HG03039 (cell line): ENCODE measurements around the gene RAB4B.
"Not testable (repeated sequence)": the region's sequence is repeated elsewhere in the genome, so short reads cannot be mapped to it uniquely, and the experiment has no call there.

Experiments used
- ATAC-seq: cut with Tn5 transposase; IDR thresholded peaks from one replicate; pipeline ENCODE4 v1.9.1; 2021; ENCODE audit warnings: mild to moderate bottlenecking, moderate library complexity; ENCODE audit not compliant: unreplicated experiment

The RAB4B gene

DNA sequence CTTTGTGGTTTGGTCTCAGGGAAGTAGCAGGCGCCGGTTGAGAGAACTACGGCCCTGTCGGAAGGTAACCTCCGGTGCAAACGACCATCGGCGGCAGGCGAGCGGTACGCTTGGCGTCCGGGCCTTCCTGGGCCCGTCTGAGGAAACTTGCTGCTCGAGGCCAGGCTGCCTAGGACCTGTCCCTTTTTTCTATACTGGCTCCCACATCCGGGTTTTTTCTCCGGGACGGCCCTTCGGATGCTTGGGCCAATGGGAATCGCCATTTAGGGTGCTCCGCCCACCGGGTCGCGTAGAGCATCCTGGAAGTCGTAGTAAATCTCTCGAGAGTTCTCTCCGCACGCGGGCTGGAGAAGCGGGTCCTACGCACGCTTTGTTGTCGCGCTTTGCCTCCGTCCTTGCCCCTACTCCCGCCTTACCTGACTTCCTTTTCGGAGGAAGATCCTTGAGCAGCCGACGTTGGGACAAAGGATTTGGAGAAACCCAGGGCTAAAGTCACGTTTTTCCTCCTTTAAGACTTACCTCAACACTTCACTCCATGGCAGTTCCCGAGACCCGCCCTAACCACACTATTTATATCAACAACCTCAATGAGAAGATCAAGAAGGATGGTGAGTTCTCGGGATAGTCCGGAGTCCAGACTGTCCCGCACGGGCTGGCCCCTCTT is 27.0 kb upstream of the RAB4B start, which contains the start of gene SNRPA:
TSS of gene SNRPA (plus strand) at position 330 of the 664 bp plus-strand sequence. CDS start at position 536, 206 bp downstream.
- ATAC-seq: peak; percentile 49

DNA sequence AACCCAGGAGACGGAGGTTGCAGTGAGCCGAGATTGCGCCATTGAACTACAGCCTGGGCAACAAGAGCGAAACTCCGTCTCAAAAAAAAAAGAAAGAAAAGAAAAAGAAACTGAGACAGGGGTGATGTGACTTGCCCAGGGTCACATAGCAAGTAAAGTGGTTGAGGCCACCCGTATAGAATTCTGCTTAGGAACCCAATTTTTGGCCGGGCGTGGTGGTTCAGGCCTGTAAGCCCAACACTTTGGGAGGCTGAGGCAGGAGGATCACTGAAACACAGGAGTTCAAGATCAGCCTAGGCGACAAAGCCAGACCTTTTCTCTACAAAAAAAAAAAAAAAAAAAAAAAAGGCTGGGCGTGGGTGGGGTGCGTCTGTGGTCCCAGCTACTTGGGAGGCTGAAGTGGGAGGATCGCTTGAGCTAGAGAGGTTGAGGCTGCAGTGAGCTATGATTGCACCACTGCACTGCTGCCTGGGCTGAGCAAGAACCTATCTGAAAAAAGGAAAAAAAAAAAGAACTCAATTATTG is 25.7 kb upstream of the RAB4B start:
- ATAC-seq: no peak

DNA sequence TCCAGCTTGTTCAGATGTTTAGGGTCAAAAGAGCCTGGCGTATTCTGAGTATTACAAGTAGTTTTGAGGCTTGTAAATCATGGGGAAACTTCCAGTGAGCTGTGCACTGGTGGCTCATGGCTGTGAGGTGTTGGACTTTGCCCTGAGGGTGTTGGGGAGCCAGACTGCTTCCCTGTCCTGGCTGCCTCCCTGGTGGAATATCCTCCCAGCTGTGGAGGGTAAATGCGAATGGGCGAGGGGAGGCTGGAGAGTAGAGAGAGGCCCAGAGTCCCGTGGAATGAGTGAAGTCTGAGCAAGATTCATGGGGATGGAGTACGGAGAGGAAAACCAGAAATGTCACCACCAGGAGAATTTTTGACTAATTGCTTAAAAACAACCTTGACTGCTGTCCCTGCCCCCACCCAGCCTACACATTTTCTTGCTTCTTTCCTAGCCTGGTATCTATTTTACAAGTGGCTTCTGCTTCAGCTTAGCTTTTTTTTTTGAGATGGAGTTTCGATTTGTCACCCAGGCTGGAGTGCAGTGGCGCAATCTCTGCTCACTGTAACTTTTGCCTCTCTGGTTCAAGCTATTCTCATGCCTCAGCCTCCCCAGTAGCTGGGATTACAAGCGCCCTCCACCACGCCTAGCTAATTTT is 23.3 kb upstream of the RAB4B start:
- no peak for ATAC-seq

- no peak for ATAC-seq
These were observed 22.8 kb upstream of the RAB4B start for GRCh38 chr19:40755248-40755624.

DNA sequence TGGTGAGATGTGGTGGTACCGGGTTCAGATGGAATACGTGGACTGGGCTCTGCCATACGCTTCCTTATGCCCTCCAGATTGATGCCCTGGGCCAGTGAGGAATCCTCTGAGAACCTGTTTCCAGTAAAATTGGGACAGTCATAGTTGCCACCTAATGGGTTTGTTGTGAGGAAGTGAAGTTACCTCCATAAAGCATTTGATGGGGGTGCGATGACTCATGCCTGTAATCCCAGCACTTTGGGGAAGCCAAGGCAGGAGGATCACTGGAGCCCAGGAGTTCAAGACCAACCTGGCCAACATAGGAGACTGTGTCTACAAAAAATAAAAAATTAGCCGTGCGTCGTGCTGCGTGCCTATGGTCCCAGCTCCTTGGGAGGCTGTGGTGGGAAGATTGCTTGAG is 22.3 kb upstream of the RAB4B start:
- ATAC-seq: no peak

DNA sequence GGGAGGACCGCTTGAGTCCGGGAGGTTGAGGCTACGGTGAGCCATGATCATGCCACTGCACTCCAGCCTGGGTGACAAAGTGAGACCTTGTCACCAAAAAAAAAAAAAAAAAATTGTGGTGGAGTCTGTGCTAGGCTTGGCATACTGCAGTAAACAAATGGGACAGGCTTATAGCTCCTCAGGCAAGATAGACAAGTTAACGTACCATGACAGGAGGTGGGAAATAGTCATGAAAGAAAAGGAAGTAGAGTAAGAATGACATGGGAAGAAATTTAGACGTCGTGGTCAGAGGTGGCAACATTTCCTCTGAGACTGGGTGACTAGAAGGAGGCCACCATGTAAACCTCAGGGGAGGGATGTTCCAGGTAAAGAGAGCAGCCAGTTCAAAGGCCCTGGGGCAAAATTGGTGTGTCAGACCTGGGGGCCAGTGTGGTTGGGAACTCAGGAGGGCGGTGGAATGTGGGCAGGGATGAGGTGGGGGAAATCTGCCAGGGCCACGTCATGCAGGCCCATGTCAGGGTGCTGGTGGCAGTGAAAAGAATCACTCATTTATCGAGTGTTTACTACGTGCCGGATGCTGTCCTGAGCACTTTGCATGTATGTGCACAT is 21.4 kb upstream of the RAB4B start:
- ATAC-seq: no peak

- ATAC-seq: no peak
These were observed 19.6 kb upstream of the RAB4B start for GRCh38 chr19:40758491-40758890.

DNA sequence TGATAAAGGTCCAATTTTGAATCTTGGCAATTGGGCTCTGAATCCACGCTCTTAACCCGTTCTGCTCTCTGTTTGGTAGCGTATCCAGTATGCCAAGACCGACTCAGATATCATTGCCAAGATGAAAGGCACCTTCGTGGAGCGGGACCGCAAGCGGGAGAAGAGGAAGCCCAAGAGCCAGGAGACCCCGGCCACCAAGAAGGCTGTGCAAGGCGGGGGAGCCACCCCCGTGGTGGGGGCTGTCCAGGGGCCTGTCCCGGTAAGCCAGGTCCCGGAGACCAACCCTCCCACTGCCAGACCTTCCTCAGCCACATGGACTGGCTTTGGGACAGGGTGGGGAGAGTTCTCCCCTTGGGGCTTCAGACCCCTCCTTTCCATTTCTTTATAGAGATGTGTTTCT is 18.7 kb upstream of the RAB4B start:
- no peak for ATAC-seq

GRCh38 chr19:40762754-40763470 is 15.1 kb upstream of the RAB4B start:
- ATAC-seq: no peak

DNA sequence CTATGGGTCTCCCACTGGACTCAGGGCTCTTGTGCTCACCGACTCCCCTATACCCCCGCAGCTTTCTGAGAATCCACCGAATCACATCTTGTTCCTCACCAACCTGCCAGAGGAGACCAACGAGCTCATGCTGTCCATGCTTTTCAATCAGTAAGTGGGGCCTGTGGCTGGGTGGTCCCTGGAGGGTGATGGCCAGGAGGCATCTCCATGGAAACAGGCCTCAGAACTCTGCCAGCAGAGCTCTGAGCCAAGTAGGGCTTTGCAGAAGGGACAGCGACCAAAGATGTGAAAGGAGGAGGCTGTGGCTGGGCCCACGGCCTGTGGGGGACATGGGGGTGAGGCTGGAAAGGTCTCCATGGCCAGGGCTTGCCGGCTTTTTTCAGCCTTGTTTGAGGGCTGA is 14.5 kb upstream of the RAB4B start:
- no peak for ATAC-seq

GRCh38 chr19:40763963-40764362 is 14.1 kb upstream of the RAB4B start:
- ATAC-seq: no peak

DNA sequence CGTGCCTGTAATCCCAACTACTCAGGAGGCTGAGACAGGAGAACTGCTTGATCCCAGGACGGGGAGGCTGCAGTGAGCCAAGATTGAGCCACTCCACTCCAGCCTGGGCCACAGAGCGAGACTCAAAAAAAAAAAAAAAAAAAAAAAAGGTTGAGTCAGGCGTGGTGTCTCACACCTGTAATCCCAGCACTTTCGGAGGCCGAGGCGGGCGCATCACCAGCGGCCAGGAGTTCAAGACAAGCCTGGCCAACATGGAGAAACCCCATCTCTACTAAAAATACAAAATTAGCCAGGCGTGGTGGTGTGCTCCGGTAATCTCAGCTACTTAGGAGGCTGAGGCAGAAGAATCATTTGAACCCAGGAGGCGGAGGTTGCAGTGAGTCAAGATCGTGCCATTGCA is 11.7 kb upstream of the RAB4B start:
- not testable (repeated sequence) for ATAC-seq

- no peak for ATAC-seq
These were observed 9.2 kb upstream of the RAB4B start for GRCh38 chr19:40768869-40769268.

DNA sequence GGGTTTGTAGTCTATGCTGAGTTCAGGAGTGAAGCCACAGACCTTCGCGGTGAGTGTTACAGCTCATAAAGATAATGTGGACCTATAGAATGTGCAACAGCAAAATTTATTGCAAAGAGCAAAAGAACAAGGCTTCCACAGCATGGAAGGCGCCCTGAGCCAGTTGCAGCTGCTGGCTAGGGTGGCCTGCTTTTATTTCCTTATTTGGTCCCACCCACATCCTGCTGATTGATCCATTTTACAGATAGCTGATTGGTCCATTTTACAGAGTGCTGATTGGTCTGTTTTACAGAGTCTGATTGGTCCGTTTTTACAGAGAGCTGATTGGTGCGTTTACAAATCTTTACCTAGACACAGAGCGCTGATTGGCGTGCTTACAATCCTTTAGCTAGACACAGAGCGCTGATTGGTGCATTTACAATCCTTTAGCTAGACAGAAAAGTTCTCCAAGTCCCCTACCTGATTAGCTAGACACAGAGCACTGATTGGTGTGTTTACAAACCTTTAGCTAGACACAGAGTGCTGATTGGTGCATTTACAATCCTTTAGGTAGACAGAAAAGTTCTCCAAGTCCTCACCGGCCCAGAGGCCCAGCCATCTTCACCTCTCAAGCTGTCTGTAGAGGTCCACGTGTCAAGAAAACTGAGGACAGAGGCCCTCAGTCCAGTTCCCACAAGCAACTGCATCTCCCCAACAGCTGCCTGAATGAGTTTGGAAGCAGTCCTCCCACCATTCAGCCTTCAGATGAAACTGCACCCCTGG is 6.8 kb upstream of the RAB4B start:
- not testable (repeated sequence) for ATAC-seq

DNA sequence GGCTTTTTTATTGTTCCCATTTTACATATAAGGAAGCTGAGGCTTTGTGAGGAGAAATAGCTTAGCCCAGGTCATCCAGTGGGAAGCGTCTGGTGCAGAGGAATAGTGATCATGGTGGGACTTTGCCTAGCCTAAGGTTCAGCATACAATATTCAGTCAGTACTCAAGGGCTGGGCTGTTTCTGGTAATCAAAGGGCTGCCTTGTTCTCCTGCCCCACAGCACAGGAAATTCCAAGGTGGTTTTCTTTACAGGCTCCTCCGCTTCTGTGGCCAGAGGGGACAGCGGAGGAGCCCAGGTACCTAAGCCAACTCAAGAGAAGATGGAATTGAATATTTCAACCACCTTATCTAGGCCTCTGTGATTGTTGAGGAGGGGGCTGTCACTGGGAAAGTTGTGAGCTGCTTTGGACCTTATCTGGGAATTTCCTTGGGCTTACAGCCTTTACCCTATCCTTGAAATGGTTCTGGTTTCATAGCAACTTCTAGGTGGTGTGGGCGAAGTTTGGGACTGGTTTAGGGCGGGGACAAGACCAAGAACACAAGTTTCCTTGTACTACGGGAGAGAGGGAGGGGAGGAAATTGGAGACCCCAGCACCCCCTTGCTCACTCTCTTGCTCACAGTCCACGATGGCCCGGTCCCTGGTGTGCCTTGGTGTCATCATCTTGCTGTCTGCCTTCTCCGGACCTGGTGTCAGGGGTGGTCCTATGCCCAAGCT is 3.0 kb upstream of the RAB4B start, which contains the start of gene MIA:
TSS of gene MIA (plus strand) at position 606 of the 716 bp plus-strand sequence. CDS start at position 628, 22 bp downstream.
- no peak for ATAC-seq

DNA sequence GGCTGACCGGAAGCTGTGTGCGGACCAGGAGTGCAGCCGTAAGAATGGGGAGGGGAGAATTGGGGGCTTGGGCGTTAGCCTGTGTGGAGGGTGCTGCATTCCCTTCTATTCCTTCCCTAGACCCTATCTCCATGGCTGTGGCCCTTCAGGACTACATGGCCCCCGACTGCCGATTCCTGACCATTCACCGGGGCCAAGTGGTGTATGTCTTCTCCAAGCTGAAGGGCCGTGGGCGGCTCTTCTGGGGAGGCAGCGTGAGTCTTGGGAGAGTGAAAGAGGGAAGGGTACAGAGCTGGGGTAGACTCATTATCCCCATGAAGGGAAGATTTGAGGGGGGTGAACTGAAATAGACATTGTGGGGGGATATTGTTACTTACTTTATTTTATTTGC is 2.4 kb upstream of the RAB4B start:
- no peak for ATAC-seq

DNA sequence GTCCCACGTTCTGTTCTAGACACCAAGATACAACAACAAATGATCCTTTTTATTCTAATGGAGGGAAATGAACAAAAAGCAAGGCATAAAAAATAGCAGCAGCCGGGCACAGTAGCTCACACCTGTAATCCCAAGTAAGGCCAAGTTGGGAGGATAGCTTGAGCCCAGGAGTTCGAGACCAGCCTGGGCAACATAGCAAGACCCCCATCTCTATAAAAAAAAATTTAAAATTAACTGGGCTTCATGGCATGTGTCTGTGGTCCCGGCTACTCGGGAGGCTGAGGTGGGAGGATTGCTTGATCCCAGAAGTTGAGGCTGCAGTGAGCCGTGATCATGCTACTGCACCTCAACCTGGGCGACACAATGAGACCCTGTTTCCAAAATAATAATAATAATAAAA is 1.7 kb upstream of the RAB4B start:
- ATAC-seq: no peak

- peak; percentile 58 for ATAC-seq
These were observed 959 bp upstream of the RAB4B start for GRCh38 chr19:40776932-40777644.

GRCh38 chr19:40777645-40777936 is 456 bp upstream of the RAB4B start:
- no peak for ATAC-seq
